WTC11 (cell line): ENCODE results near the gene SGIP1. TPM values are rescaled to one million over a fixed set of nuclear protein-coding genes. Genes with fewer than 3 reads are reported as not detected.

Source experiments
- ATAC-seq: fragments of 200-7000 bp; cut with Tn5 transposase; 2 replicates; pipeline ENCODE4 v1.10.0; 2021; ENCODE audit warnings: mild to moderate bottlenecking, moderate library complexity
- CTCF ChIA-PET: fragments of 300-600 bp; sonication (Branson Sonifier 250); formaldehyde crosslinking; loops from one replicate; lab custom pipeline; 2021; ENCODE audit warnings: antibody characterized with exemption; lab: Charles Lee
- POLR2A ChIA-PET: fragments of 350-600 bp; sonication (Branson Sonifier 250); formaldehyde crosslinking; loops from one replicate; lab custom pipeline; 2021; ENCODE audit warnings: antibody characterized with exemption; lab: Charles Lee
- DNase-seq: peaks from one replicate; pipeline ENCODE4 v3.0.0; 2021; ENCODE audit warnings: low spot score
- H3K27ac Mint-ChIP-seq: 2 replicates; pipeline ENCODE4 v1.8.0; 2021; ENCODE audit warnings: mixed read lengths
- H3K27me3 Mint-ChIP-seq: 2 replicates; pipeline ENCODE4 v1.8.0; 2021; ENCODE audit warnings: low read depth, mild to moderate bottlenecking, moderate library complexity, mixed read lengths
- H3K36me3 Mint-ChIP-seq: 2 replicates; pipeline ENCODE4 v1.8.0; 2021; ENCODE audit warnings: mixed read lengths
- H3K4me1 Mint-ChIP-seq: 2 replicates; pipeline ENCODE4 v1.8.0; 2022; ENCODE audit warnings: mixed read lengths
- H3K4me3 Mint-ChIP-seq: 2 replicates; pipeline ENCODE4 v1.8.0; 2021; ENCODE audit warnings: mild to moderate bottlenecking, moderate library complexity, mixed read lengths
- H3K9me3 Mint-ChIP-seq: 2 replicates; pipeline ENCODE4 v1.8.0; 2021; ENCODE audit warnings: mixed read lengths
- AFF4 ChIP-seq: sonication (generic); formaldehyde crosslinking; IDR thresholded peaks from 2 replicates; pipeline ENCODE4 v1.8.1; 2023; ENCODE audit warnings: mild to moderate bottlenecking, missing genetic modification reagents, borderline replicate concordance
- ARID4B ChIP-seq: sonication (generic); formaldehyde crosslinking; IDR thresholded peaks from 2 replicates; pipeline ENCODE4 v1.8.0; 2023; ENCODE audit warnings: missing genetic modification reagents, mild to moderate bottlenecking, borderline replicate concordance
- ATF1 ChIP-seq: sonication (generic); formaldehyde crosslinking; IDR thresholded peaks from 2 replicates; pipeline ENCODE4 v1.8.1; 2023; ENCODE audit warnings: mild to moderate bottlenecking, moderate library complexity, missing genetic modification reagents
- FOXJ3 ChIP-seq: sonication (generic); formaldehyde crosslinking; IDR thresholded peaks from 2 replicates; pipeline ENCODE4 v1.9.0; 2021; ENCODE audit warnings: missing genetic modification reagents, mild to moderate bottlenecking, borderline replicate concordance
- FOXK1 ChIP-seq: sonication (generic); formaldehyde crosslinking; IDR thresholded peaks from 2 replicates; pipeline ENCODE4 v1.8.0; 2022; ENCODE audit warnings: mild to moderate bottlenecking, moderate library complexity, missing genetic modification reagents
- MLX ChIP-seq: sonication (generic); formaldehyde crosslinking; IDR thresholded peaks from 2 replicates; pipeline ENCODE4 v1.8.1; 2023; ENCODE audit warnings: mild to moderate bottlenecking, missing genetic modification reagents, moderate library complexity
- MYBL2 ChIP-seq: sonication (generic); formaldehyde crosslinking; IDR thresholded peaks from 2 replicates; pipeline ENCODE4 v1.8.1; 2023; ENCODE audit warnings: mild to moderate bottlenecking, moderate library complexity, missing genetic modification reagents
- NR2C2 ChIP-seq: sonication (generic); formaldehyde crosslinking; IDR thresholded peaks from 2 replicates; pipeline ENCODE4 v1.8.0; 2022; ENCODE audit warnings: mild to moderate bottlenecking, missing genetic modification reagents
- STAT6 ChIP-seq: sonication (generic); formaldehyde crosslinking; conservative IDR thresholded peaks from 2 replicates; pipeline ENCODE4 v1.8.1; 2023; ENCODE audit warnings: mild to moderate bottlenecking, low read depth, missing genetic modification reagents, moderate library complexity
- USF1 ChIP-seq: sonication (generic); formaldehyde crosslinking; IDR thresholded peaks from 2 replicates; pipeline ENCODE4 v1.8.0; 2022; ENCODE audit warnings: mild to moderate bottlenecking, missing genetic modification reagents
- ZNF232 ChIP-seq: sonication (generic); formaldehyde crosslinking; IDR thresholded peaks from 2 replicates; pipeline ENCODE4 v1.8.0; 2022; ENCODE audit warnings: mild to moderate bottlenecking, missing genetic modification reagents
- ZNF423 ChIP-seq: fragments of 250-450 bp; sonication (Bioruptor Pico); IDR thresholded peaks from 2 replicates; pipeline ENCODE4 v2.1.2; 2022; ENCODE audit warnings: mild to moderate bottlenecking, moderate library complexity
- ZNF512 ChIP-seq: sonication (generic); formaldehyde crosslinking; IDR thresholded peaks from 2 replicates; pipeline ENCODE4 v1.8.1; 2022; ENCODE audit warnings: missing genetic modification reagents, borderline replicate concordance
- ZNF532 ChIP-seq: fragments of 250-450 bp; sonication (Bioruptor Pico); IDR thresholded peaks from 2 replicates; pipeline ENCODE4 v1.9.0; 2021; ENCODE audit warnings: mild to moderate bottlenecking, borderline replicate concordance
- ZSCAN18 ChIP-seq: fragments of 250-450 bp; sonication (Bioruptor Pico); IDR thresholded peaks from 2 replicates; pipeline ENCODE4 v2.1.2; 2022; ENCODE audit warnings: mild to moderate bottlenecking, moderate library complexity
- total RNA-seq: library from RNA; stranded (reverse); gene quantifications from 3 replicates; pipeline ENCODE4 v1.2.3, GENCODE V29; 2021

SGIP1 gene
- total RNA-seq, 1 experiment from 2014 or later, result 3.9 TPM

GRCh38 chr1:66549017-66549416 is 15.1 kb downstream of the SGIP1 start (continued):
- TF ChIP-seq ARID4B (CRISPR knock-in tag) (no peak), FOXK1 (CRISPR knock-in tag) (no peak), FOXJ3 (no peak), ZSCAN18 (CRISPR knock-in tag) (no peak), ZNF232 (CRISPR knock-in tag) (no peak)
- TF ChIP-seq, all 79 proteins: peak for 0

- Mint-ChIP-seq H3K27me3 (no peaks in the 10 kb centered on the region), H3K4me3 (no peak overlapping the region), H3K36me3 (peaks cover 3% of the 10 kb centered on the region), H3K4me1 (peaks cover 23% of the 10 kb centered on the region), H3K9me3 (peaks cover 9% of the 10 kb centered on the region), H3K27ac (no peak overlapping the region)
- no peak for DNase-seq
- ChIA-PET CTCF (interaction anchor here (1.2 to 1.6 kb wide), 2 partner anchors 9 to 46 kb away, joined by 3 to 4 read pairs; no protein-coding TSS in a partner anchor), POLR2A (no interaction called here)
- no peak for ATAC-seq
- TF ChIP-seq ATF1 (CRISPR knock-in tag) (no peak), USF1 (no peak), NR2C2 (no peak), AFF4 (CRISPR knock-in tag) (no peak), ZNF532 (no peak), STAT6 (CRISPR knock-in tag) (no peak), ZNF512 (CRISPR knock-in tag) (no peak), MLX (no peak), ZNF423 (CRISPR knock-in tag) (no peak), MYBL2 (CRISPR knock-in tag) (no peak)
Measured at GRCh38 chr1:66550243-66550642, 16.3 kb downstream of the SGIP1 start.
